HEK293T (cell line): ENCODE measurements around the gene CBR4.
"Not testable (repeated sequence)": the region's sequence is repeated elsewhere in the genome, so short reads cannot be mapped to it uniquely, and the experiment has no call there.

Source experiments
- ARNT ChIP-seq: fragments of 450-650 bp; IDR thresholded peaks from 2 replicates; pipeline ENCODE4 v1.6.1; 2017; ENCODE audit warnings: mild to moderate bottlenecking
- CTBP1 ChIP-seq: fragments of 450-650 bp; IDR thresholded peaks from 2 replicates; pipeline ENCODE4 v1.6.1; 2016; ENCODE audit warnings: borderline replicate concordance
- ELF4 ChIP-seq: fragments of 450-650 bp; IDR thresholded peaks from 2 replicates; pipeline ENCODE4 v1.6.1; 2017; ENCODE audit warnings: antibody characterized with exemption
- FOXM1 ChIP-seq: fragments of 450-650 bp; IDR thresholded peaks from 2 replicates; pipeline ENCODE4 v1.6.1; 2017; ENCODE audit warnings: mild to moderate bottlenecking, borderline replicate concordance
- NFRKB ChIP-seq: fragments of 450-650 bp; IDR thresholded peaks from 2 replicates; pipeline ENCODE4 v1.6.1; 2016; ENCODE audit warnings: mild to moderate bottlenecking, moderate library complexity
- SP1 ChIP-seq: fragments of 450-650 bp; IDR thresholded peaks from 2 replicates; pipeline ENCODE4 v1.6.1; 2017
- SUZ12 ChIP-seq: fragments of 450-650 bp; IDR thresholded peaks from 2 replicates; pipeline ENCODE4 v1.6.1; 2016; ENCODE audit warnings: mild to moderate bottlenecking
- TARDBP ChIP-seq: fragments of 450-650 bp; IDR thresholded peaks from 2 replicates; pipeline ENCODE4 v1.6.1; 2016
- TF ChIP-seq, protein P1 (sequence below): fragments of 450-650 bp; IDR thresholded peaks from 2 replicates; pipeline ENCODE4 v1.6.1; 2016

DNA sequence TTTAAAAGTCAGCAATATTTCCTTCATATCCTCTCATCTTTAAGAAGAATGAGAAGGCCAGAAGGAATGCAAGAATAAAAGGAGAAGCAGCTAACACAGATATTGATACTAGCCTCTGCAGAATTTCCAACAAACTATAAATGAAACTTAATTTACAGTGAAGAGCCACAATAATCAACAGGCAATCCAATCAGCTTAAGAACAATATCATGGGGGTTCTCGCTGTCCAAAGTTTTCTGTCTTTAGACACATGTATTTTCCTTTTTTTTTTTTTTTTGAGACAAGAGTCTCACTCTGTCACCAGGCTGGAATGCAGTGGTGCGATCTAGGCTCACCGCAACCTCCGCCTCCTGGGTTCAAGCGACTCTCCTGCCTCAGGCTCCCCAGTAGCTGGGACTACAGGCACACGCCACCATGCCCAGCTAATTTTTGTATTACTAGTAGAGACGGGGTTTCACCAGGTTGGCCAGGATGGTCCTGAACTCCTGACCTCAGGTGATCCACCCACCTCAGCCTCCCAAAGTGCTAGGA, 17.0 kb downstream of the CBR4 start:
- not testable (repeated sequence) for TF ChIP-seq SP1, ARNT, TARDBP, FOXM1, ELF4, CTBP1, SUZ12, NFRKB
- TF ChIP-seq, protein P1, sequence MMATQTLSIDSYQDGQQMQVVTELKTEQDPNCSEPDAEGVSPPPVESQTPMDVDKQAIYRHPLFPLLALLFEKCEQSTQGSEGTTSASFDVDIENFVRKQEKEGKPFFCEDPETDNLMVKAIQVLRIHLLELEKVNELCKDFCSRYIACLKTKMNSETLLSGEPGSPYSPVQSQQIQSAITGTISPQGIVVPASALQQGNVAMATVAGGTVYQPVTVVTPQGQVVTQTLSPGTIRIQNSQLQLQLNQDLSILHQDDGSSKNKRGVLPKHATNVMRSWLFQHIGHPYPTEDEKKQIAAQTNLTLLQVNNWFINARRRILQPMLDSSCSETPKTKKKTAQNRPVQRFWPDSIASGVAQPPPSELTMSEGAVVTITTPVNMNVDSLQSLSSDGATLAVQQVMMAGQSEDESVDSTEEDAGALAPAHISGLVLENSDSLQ, result not testable (repeated sequence)
